ENCODE results near the gene BPIFB4.
"Not testable (repeated sequence)": the region's sequence is repeated elsewhere in the genome, so short reads cannot be mapped to it uniquely, and the experiment has no call there.

DNA sequence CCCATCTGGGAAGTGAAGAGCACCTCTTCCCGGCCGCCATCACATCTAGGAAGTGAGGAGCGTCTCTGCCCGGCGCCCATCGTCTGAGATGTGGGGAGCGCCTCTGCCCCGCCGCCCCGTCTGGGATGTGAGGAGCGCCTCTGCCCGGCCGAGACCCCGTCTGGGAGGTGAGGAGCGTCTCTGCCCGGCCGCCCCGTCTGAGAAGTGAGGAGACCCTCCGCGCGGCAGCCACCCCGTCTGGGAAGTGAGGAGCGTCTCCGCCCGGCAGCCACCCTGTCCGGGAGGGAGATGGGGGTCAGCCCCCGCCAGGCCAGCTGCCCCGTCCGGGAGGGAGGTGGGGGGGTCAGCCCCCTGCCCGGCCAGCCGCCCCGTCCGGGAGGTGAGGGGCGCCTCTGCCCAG is 36.1 kb downstream of the BPIFB4 start:
- not testable (repeated sequence) for TF ChIP-seq SIN3A (IDR thresholded peaks at IDR 0.05; ENCODE audit: borderline replicate concordance, insufficient read depth, low read depth, low read length); POLR2AphosphoS5 (IDR thresholded peaks at IDR 0.05; ENCODE audit: low read depth, low read length)
- TF ChIP-seq, protein P1, sequence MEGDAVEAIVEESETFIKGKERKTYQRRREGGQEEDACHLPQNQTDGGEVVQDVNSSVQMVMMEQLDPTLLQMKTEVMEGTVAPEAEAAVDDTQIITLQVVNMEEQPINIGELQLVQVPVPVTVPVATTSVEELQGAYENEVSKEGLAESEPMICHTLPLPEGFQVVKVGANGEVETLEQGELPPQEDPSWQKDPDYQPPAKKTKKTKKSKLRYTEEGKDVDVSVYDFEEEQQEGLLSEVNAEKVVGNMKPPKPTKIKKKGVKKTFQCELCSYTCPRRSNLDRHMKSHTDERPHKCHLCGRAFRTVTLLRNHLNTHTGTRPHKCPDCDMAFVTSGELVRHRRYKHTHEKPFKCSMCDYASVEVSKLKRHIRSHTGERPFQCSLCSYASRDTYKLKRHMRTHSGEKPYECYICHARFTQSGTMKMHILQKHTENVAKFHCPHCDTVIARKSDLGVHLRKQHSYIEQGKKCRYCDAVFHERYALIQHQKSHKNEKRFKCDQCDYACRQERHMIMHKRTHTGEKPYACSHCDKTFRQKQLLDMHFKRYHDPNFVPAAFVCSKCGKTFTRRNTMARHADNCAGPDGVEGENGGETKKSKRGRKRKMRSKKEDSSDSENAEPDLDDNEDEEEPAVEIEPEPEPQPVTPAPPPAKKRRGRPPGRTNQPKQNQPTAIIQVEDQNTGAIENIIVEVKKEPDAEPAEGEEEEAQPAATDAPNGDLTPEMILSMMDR (IDR thresholded peaks at IDR 0.05): not testable (repeated sequence)
